Esophagus muscularis mucosa (tissue), 4 donors: ENCODE results near the gene CCDC12.

Experiments used
- EP300 ChIP-seq: sonication (generic); formaldehyde crosslinking; IDR thresholded peaks from one replicate; pipeline ENCODE4 v1.6.1; 2017; ENCODE audit warnings: antibody characterized with exemption
- POLR2A ChIP-seq: fragments of 450-650 bp; IDR thresholded peaks from one replicate; pipeline ENCODE4 v1.6.1; 2017; ENCODE audit warnings: antibody characterized with exemption, moderate library complexity, mild to moderate bottlenecking, low read depth
- POLR2AphosphoS5 ChIP-seq, 2 donors: sonication (generic); formaldehyde crosslinking; IDR thresholded peaks; one replicate each; pipeline ENCODE4 v1.6.1; 2017; ENCODE audit warnings: antibody characterized with exemption in 2 of 2
- TF ChIP-seq, protein P1 (sequence below), 3 experiments: fragments of 200-600 bp in 2 of 3; fragments of 450-650 bp in 1 of 3; sonication (generic) in 2 of 3; IDR thresholded peaks; one replicate each; pipeline ENCODE4 v1.5.1; 2017 to 2019; ENCODE audit warnings: antibody characterized with exemption in 3 of 3, mild to moderate bottlenecking in 2 of 3, moderate library complexity in 1 of 3

DNA sequence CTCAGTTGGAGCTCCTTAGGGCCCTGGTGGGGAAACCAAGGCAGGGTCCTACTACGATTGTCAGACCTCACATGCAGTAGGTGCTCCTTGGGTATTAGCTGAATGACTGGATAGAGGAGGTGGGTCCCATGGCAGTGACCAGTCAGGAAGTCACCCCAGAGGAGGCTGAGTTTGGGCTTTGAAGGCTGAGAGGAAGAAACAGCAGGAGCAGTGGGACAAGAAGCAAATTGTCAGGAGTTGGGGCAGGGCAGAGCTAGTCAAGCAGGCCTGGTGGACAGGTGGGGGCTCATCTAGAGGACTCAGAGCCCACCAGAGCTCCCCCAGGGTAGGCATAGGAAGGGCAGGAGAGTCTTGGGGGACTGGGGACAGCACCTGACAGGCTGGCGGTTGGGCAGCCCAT lies 6.0 kb upstream of the CCDC12 start:
- TF ChIP-seq, protein P1, sequence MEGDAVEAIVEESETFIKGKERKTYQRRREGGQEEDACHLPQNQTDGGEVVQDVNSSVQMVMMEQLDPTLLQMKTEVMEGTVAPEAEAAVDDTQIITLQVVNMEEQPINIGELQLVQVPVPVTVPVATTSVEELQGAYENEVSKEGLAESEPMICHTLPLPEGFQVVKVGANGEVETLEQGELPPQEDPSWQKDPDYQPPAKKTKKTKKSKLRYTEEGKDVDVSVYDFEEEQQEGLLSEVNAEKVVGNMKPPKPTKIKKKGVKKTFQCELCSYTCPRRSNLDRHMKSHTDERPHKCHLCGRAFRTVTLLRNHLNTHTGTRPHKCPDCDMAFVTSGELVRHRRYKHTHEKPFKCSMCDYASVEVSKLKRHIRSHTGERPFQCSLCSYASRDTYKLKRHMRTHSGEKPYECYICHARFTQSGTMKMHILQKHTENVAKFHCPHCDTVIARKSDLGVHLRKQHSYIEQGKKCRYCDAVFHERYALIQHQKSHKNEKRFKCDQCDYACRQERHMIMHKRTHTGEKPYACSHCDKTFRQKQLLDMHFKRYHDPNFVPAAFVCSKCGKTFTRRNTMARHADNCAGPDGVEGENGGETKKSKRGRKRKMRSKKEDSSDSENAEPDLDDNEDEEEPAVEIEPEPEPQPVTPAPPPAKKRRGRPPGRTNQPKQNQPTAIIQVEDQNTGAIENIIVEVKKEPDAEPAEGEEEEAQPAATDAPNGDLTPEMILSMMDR (IDR thresholded peaks at IDR 0.05): no peak
- TF ChIP-seq POLR2AphosphoS5 (IDR thresholded peaks at IDR 0.05) (no peak), POLR2A (no peak), EP300 (no peak)
